ENCODE measurements around the gene UQCC3. TPM values are rescaled to one million over a fixed set of nuclear protein-coding genes. Genes with fewer than 3 reads are reported as not detected.

The UQCC3 gene
- total RNA-seq, 1 experiment from 2014 or later: 23.9 TPM

GRCh38 chr11:62713343-62713742 is 41.9 kb downstream of the UQCC3 start:
- no peaks in the 10 kb centered on the region for H3K9me3 Mint-ChIP-seq (ENCODE audit: unreplicated experiment)
- DNase-seq: peak; percentile 86 to 89
- peaks cover 21% of the 10 kb centered on the region for H3K4me1 ChIP-seq
- H3K4me1 Mint-ChIP-seq (ENCODE audit: low read depth, unreplicated experiment): peaks cover 36% of the 10 kb centered on the region
- H3K27ac Mint-ChIP-seq (ENCODE audit: unreplicated experiment): peak overlapping the region; percentile 85
- H3K4me3 ChIP-seq (ENCODE audit: low read depth, low read length): no peak overlapping the region
- no peaks in the 10 kb centered on the region for H3K27me3 ChIP-seq (replicated peaks; ENCODE audit: control insufficient read depth, insufficient read depth, low read length)
- peaks cover 14% of the 10 kb centered on the region for H3K36me3 ChIP-seq (ENCODE audit: control insufficient read depth, insufficient read depth, low read length)
- POLR2A ChIA-PET: interaction anchor here (1.7 to 2.0 kb wide), 2 partner anchors 14 to 48 kb away, joined by 7 to 13 read pairs; partner anchors contain the start of genes C11orf98, CSKMT and HNRNPUL2
- peak overlapping the region; percentile 42 for H3K4me3 Mint-ChIP-seq (ENCODE audit: unreplicated experiment)
- CTCF ChIA-PET: interaction anchor here (1.6 kb wide), 2 partner anchors 19 to 41 kb away, joined by 4 read pairs; partner anchors contain the start of gene ZBTB3
- no peaks in the 10 kb centered on the region for H3K27me3 Mint-ChIP-seq (ENCODE audit: insufficient read depth, unreplicated experiment)
- no TSS peak for BruUV-seq (replicated peaks)
- TF ChIP-seq, protein P1, sequence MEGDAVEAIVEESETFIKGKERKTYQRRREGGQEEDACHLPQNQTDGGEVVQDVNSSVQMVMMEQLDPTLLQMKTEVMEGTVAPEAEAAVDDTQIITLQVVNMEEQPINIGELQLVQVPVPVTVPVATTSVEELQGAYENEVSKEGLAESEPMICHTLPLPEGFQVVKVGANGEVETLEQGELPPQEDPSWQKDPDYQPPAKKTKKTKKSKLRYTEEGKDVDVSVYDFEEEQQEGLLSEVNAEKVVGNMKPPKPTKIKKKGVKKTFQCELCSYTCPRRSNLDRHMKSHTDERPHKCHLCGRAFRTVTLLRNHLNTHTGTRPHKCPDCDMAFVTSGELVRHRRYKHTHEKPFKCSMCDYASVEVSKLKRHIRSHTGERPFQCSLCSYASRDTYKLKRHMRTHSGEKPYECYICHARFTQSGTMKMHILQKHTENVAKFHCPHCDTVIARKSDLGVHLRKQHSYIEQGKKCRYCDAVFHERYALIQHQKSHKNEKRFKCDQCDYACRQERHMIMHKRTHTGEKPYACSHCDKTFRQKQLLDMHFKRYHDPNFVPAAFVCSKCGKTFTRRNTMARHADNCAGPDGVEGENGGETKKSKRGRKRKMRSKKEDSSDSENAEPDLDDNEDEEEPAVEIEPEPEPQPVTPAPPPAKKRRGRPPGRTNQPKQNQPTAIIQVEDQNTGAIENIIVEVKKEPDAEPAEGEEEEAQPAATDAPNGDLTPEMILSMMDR (IDR thresholded peaks at IDR 0.05; ENCODE audit: insufficient read depth in 1 of 2, low read depth in 1 of 2, low read length in 1 of 2, severe bottlenecking in 1 of 2, unreplicated experiment in 1 of 2): peak in 1 of 2 experiments; percentile 19
- intact Hi-C loops (cut with micrococcal nuclease; ENCODE audit: unreplicated experiment): loop anchor here (1.0 to 2.0 kb wide), 2 partner anchors 9 to 13 kb away; partner anchors contain the start of gene HNRNPUL2
- no peaks in the 10 kb centered on the region for H3K9me3 ChIP-seq
- H3K36me3 Mint-ChIP-seq (ENCODE audit: insufficient read depth, unreplicated experiment): peaks cover 100% of the 10 kb centered on the region

DNA sequence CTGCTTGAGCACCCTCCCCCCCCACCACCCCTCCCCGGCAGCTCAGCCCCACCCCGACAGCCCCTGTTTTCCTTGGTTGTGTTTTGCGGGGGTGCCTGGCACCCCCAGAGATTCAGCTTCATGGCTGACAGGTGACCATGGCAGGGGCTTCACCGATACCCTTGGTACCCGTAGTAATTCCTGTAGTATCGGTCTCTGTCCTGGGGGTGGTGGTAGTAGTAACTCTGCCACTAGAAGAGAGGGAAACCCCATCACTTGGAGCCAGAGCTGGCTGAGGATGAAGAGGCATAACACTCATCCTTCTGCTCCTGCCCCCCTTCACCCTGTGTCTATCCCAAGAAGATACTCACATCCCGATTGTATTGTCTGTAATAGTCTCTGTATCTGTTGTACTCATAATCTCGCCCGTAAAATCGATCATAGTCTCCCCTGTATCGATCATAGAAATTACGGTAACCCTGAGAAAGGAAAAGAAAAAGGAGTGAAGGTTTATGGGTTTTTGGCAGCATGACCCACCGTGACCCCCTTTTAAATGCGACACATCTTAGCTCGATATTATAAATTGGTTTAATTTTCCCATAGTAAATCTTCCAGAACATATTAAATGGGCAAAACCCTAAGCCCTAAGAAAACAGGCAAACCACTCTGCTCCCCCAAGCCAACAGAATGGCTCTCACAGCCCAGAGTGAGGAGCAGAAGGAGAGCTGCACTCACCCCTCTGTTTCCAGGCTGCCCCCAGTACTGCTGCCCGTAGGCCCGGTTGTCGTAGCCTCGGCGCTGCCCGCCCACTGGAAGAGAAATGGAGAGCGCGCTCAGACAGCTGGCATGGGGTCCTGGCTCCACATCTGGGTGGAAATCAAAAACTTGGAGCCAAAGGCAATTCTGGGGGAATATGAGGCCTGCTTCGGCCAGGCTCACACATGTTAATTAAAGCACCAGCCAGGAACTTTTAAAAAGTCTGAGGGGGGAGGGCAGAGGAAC is 44.0 kb downstream of the UQCC3 start:
- peak overlapping the region; percentile 40 for H3K27ac Mint-ChIP-seq (ENCODE audit: unreplicated experiment)
- no peaks in the 10 kb centered on the region for H3K9me3 Mint-ChIP-seq (ENCODE audit: unreplicated experiment)
- POLR2A ChIA-PET: no interaction called here

DNA sequence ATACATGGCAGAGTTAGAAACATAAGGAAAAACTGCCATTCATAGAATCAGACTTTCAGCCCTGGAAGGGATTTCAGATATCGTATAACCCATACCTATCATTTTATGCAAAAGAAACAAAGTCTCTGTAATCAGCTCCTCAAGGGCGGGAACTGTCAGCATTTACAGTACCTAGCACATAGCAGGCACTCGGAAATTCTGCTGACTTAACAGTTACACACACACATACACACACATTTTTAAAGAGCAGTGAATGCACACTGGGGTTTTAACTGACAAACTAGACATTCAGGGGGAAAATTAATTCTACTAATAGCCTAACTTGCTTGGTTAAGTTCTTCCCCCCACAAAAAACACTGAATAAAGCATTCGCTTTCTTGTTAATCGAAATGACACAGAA is 44.7 kb downstream of the UQCC3 start:
- Mint-ChIP-seq H3K4me3 (ENCODE audit: unreplicated experiment) (no peak overlapping the region), H3K27me3 (ENCODE audit: insufficient read depth, unreplicated experiment) (no peaks in the 10 kb centered on the region), H3K36me3 (ENCODE audit: insufficient read depth, unreplicated experiment) (peaks cover 100% of the 10 kb centered on the region), H3K27ac (ENCODE audit: unreplicated experiment) (no peak overlapping the region), H3K4me1 (ENCODE audit: low read depth, unreplicated experiment) (peaks cover 36% of the 10 kb centered on the region), H3K9me3 (ENCODE audit: unreplicated experiment) (no peaks in the 10 kb centered on the region)
- peaks cover 21% of the 10 kb centered on the region for H3K4me1 ChIP-seq
- ChIA-PET POLR2A (no interaction called here), CTCF (no interaction called here)
- H3K4me3 ChIP-seq (ENCODE audit: low read depth, low read length): no peak overlapping the region
- intact Hi-C loops (cut with micrococcal nuclease; ENCODE audit: unreplicated experiment): no loop called here
- H3K9me3 ChIP-seq: no peaks in the 10 kb centered on the region
- no TSS peak for BruUV-seq (replicated peaks)
- no peak for DNase-seq
- H3K27me3 ChIP-seq (replicated peaks; ENCODE audit: control insufficient read depth, insufficient read depth, low read length): no peaks in the 10 kb centered on the region
- H3K36me3 ChIP-seq (ENCODE audit: control insufficient read depth, insufficient read depth, low read length): peaks cover 21% of the 10 kb centered on the region
- TF ChIP-seq, protein P1 (IDR thresholded peaks at IDR 0.05; ENCODE audit: insufficient read depth in 1 of 2, low read depth in 1 of 2, low read length in 1 of 2, severe bottlenecking in 1 of 2, unreplicated experiment in 1 of 2): no peak

More for the DNA sequence above, 44.0 kb downstream of the UQCC3 start:
- BruUV-seq (replicated peaks): no TSS peak
- H3K27me3 Mint-ChIP-seq (ENCODE audit: insufficient read depth, unreplicated experiment): no peaks in the 10 kb centered on the region
- TF ChIP-seq, protein P1 (IDR thresholded peaks at IDR 0.05; ENCODE audit: insufficient read depth in 1 of 2, low read depth in 1 of 2, low read length in 1 of 2, severe bottlenecking in 1 of 2, unreplicated experiment in 1 of 2): no peak
- Histone ChIP-seq H3K4me3 (ENCODE audit: low read depth, low read length) (no peak overlapping the region), H3K4me1 (peaks cover 21% of the 10 kb centered on the region), H3K27me3 (replicated peaks; ENCODE audit: control insufficient read depth, insufficient read depth, low read length) (no peaks in the 10 kb centered on the region), H3K36me3 (ENCODE audit: control insufficient read depth, insufficient read depth, low read length) (peaks cover 18% of the 10 kb centered on the region), H3K9me3 (no peaks in the 10 kb centered on the region)
- intact Hi-C loops (cut with micrococcal nuclease; ENCODE audit: unreplicated experiment): no loop called here
- peaks cover 36% of the 10 kb centered on the region for H3K4me1 Mint-ChIP-seq (ENCODE audit: low read depth, unreplicated experiment)
- DNase-seq: no peak
- no peak overlapping the region for H3K4me3 Mint-ChIP-seq (ENCODE audit: unreplicated experiment)
- peaks cover 100% of the 10 kb centered on the region for H3K36me3 Mint-ChIP-seq (ENCODE audit: insufficient read depth, unreplicated experiment)
- CTCF ChIA-PET: interaction anchor here (0.6 kb wide), 1 partner anchor 22 kb away, joined by 3 read pairs; no protein-coding TSS in a partner anchor
